K562 (cell line): Measurements from ENCODE around the gene SOX2. TPM values are rescaled to one million over a fixed set of nuclear protein-coding genes. Genes with fewer than 3 reads are reported as not detected.

ENCODE experiments used
- ATAC-seq: fragments of 200-7000 bp; cut with Tn5 transposase; 3 replicates; pipeline ENCODE4 v1.9.1; 2020; ENCODE audit warnings: moderate library complexity
- BruUV-seq: library from RNA; stranded (reverse); fragments of 400-500 nt; replicated peaks from 2 replicates; lab custom pipeline; 2021; lab: Mats Ljungman, UMichigan
- CTCF ChIA-PET: fragments of 300-600 bp; formaldehyde crosslinking; extraction: SDS; loops from one replicate; lab custom pipeline; 2021; ENCODE audit warnings: low intra/inter-chr PET ratio; lab: Yijun Ruan, JAX
- POLR2A ChIA-PET: fragments of 300-600, 350-650 bp; sonication (Branson Sonifier 250); formaldehyde crosslinking; extraction: SDS; loops from one replicate; lab custom pipeline; 2021; ENCODE audit warnings: antibody characterized with exemption, inconsistent platforms; lab: Yijun Ruan, JAX
- DNase-seq, 4 experiments: peaks; one replicate each; pipeline versions ENCODE4 v3.0.0 to v3.0.0-alpha.2; 2011 to 2018; ENCODE audit warnings: low spot score in 3 of 4, mixed read lengths in 3 of 4; ENCODE audit errors: extremely low read depth in 1 of 4
- FAIRE-seq: peaks from 2 replicates; lab custom pipeline; 2011; peaks lifted over from hg19 to GRCh38; lab: Jason Lieb, UNC
- H2AFZ ChIP-seq: 2 replicates; pipeline ENCODE4 v1.6.0; 2011; ENCODE audit warnings: low read depth, low read length, control low read depth, inconsistent platforms
- H3K27ac ChIP-seq: fragments of 200-600 bp; 3 replicates; pipeline ENCODE4 v1.8.0; 2011; ENCODE audit warnings: low read depth, mild to moderate bottlenecking, control low read depth, inconsistent platforms, low read length, moderate library complexity, mixed read lengths; ENCODE audit errors: extremely low read depth
- H3K27me3 ChIP-seq, 2 experiments: fragments of 300-600 bp in 1 of 2; 2 replicates in 1 of 2; 3 replicates in 1 of 2; pipeline versions ENCODE4 v1.6.0 to v1.8.0; 2011; ENCODE audit warnings: inconsistent platforms in 2 of 2, low read length in 2 of 2, mild to moderate bottlenecking in 1 of 2, mixed read lengths in 1 of 2, moderate library complexity in 1 of 2; ENCODE audit not compliant: control insufficient read depth in 2 of 2, insufficient read depth in 2 of 2
- H3K36me3 ChIP-seq: fragments of 300-600 bp; 3 replicates; pipeline ENCODE4 v1.8.0; 2011; ENCODE audit warnings: mild to moderate bottlenecking, low read length, inconsistent platforms; ENCODE audit not compliant: control insufficient read depth, insufficient read depth
- H3K4me1 ChIP-seq, 2 experiments: fragments of 200-600 bp in 1 of 2; replicated peaks in 1 of 2; 2 replicates in 1 of 2; 3 replicates in 1 of 2; pipeline versions ENCODE4 v1.5.1 to v1.8.0; 2011; ENCODE audit warnings: inconsistent platforms in 2 of 2, low read length in 2 of 2, mild to moderate bottlenecking in 1 of 2, mixed read lengths in 1 of 2, moderate library complexity in 1 of 2; ENCODE audit not compliant: control insufficient read depth in 2 of 2, insufficient read depth in 2 of 2
- H3K4me2 ChIP-seq: 2 replicates; pipeline ENCODE4 v1.6.1; 2011; ENCODE audit warnings: low read length, control low read depth, inconsistent platforms, mixed read lengths; ENCODE audit not compliant: insufficient read depth
- H3K4me3 ChIP-seq: fragments of 200-600 bp; sonication (generic), shearing (Covaris generic); 2 replicates; pipeline ENCODE4 v1.5.1; 2016; ENCODE audit warnings: control low read depth, inconsistent platforms
- H3K79me2 ChIP-seq: fragments of 200-600 bp; 3 replicates; pipeline ENCODE4 v1.8.0; 2011; ENCODE audit warnings: low read length, inconsistent platforms; ENCODE audit not compliant: control insufficient read depth, insufficient read depth
- H3K9ac ChIP-seq, 2 experiments: 2 replicates each; pipeline versions ENCODE4 v1.6.0 to v1.6.1; 2011; ENCODE audit warnings: low read depth in 2 of 2, low read length in 2 of 2, control low read depth in 1 of 2, inconsistent platforms in 1 of 2, mild to moderate bottlenecking in 1 of 2, mixed read lengths in 1 of 2; ENCODE audit not compliant: insufficient read depth in 1 of 2
- H3K9me1 ChIP-seq: one replicate; pipeline ENCODE4 v1.6.0; 2011; ENCODE audit warnings: inconsistent platforms, mild to moderate bottlenecking, low read length, moderate library complexity; ENCODE audit not compliant: control insufficient read depth, insufficient read depth
- H3K9me3 ChIP-seq: replicated peaks from 2 replicates; pipeline ENCODE4 v1.5.1; 2011; ENCODE audit warnings: low read depth, low read length, inconsistent platforms; ENCODE audit not compliant: control insufficient read depth, insufficient read depth
- H4K20me1 ChIP-seq: replicated peaks from 2 replicates; pipeline ENCODE4 v1.6.1; 2011; ENCODE audit warnings: low read length, inconsistent platforms, mixed read lengths; ENCODE audit not compliant: control insufficient read depth, insufficient read depth
- CTCF ChIP-seq, 3 experiments: IDR thresholded peaks in 2 of 3; conservative IDR thresholded peaks in 1 of 3; 2 replicates each; pipeline ENCODE4 v1.5.1; 2011 to 2012; ENCODE audit warnings: low read length in 3 of 3, mild to moderate bottlenecking in 3 of 3, control low read depth in 2 of 3, improper control_type of control experiment in 1 of 3, inconsistent platforms in 1 of 3, low read depth in 1 of 3, mixed read lengths in 1 of 3, moderate library complexity in 1 of 3; ENCODE audit not compliant: insufficient read depth in 2 of 3
- NR2C2 ChIP-seq, 2 experiments: fragments of 200-800 bp in 1 of 2; sonication (Bioruptor generic) in 1 of 2; sonication (generic) in 1 of 2; formaldehyde crosslinking in 1 of 2; IDR thresholded peaks; 2 replicates each; pipeline versions ENCODE4 v1.6.1 to v1.8.0; 2016 to 2022; ENCODE audit warnings: mild to moderate bottlenecking in 1 of 2, missing compliant biosample characterization in 1 of 2, missing genetic modification characterization in 1 of 2, missing genetic modification reagents in 1 of 2
- POLR3A ChIP-seq: IDR thresholded peaks from 2 replicates; pipeline ENCODE4 v1.6.1; 2011; ENCODE audit warnings: borderline replicate concordance, mild to moderate bottlenecking, moderate library complexity; ENCODE audit not compliant: insufficient read length, insufficient read depth; ENCODE audit errors: extremely low read depth
- SNIP1 ChIP-seq: fragments of 450-650 bp; IDR thresholded peaks from 2 replicates; pipeline ENCODE4 v1.7.1; 2017; ENCODE audit warnings: low read depth, mild to moderate bottlenecking
- SRF ChIP-seq, 2 experiments: fragments of 250-450, 450-650 bp in 1 of 2; sonication (Bioruptor Pico) in 1 of 2; sonication (generic) in 1 of 2; formaldehyde crosslinking; IDR thresholded peaks; 2 replicates each; pipeline versions ENCODE4 v1.5.0 to v1.5.1; 2020 to 2022; ENCODE audit warnings: mild to moderate bottlenecking in 1 of 2, missing genetic modification reagents in 1 of 2
- ZBTB7A ChIP-seq: IDR thresholded peaks from 2 replicates; pipeline ENCODE4 v1.6.1; 2011; ENCODE audit warnings: low read depth, mild to moderate bottlenecking, low read length, moderate library complexity, borderline replicate concordance; ENCODE audit not compliant: control insufficient read depth
- ZNF57 ChIP-seq: fragments of 450-650 bp; formaldehyde crosslinking; IDR thresholded peaks from 2 replicates; pipeline ENCODE4 v1.4.0; 2020; ENCODE audit warnings: mild to moderate bottlenecking, moderate library complexity
- WGBS: fragments of 100-300 bp; shearing (Covaris generic); methylation state at CpG from one replicate; pipeline ENCODE4 v1.1.6; 2016; ENCODE audit warnings: low coverage, mixed read lengths; ENCODE audit not compliant: insufficient coverage; ENCODE audit errors: missing lambda C conversion rate; 5-methylcytosine and 5-hydroxymethylcytosine counted together
- in situ Hi-C: fragments of 300-500 bp; cut with MboI; formaldehyde crosslinking; loops from 4 replicates; pipeline ENCODE4 v1.15.0; 2018; ENCODE audit warnings: inconsistent platforms, mixed read lengths
- intact Hi-C: fragments of 100-400 bp; cut with micrococcal nuclease; formaldehyde crosslinking; loops from 2 replicates; pipeline ENCODE4 v1.14.2; 2022
- polyA plus RNA-seq, 8 experiments: library from polyadenylated mRNA; depleted of rRNA in 4 of 8; stranded (reverse) in 5 of 8; unstranded in 3 of 8; fragments of >200 nt; fragmentation: Nextera tagmentation in 2 of 8; fragmentation: Illumina TruSeq in 1 of 8; extraction: Ambion mirVana in 2 of 8; extraction: Trizol in 1 of 8; gene quantifications; 2 replicates each; pipeline versions ENCODE4 v1.2.1 to v1.2.3, GENCODE V29; 2011 to 2014; ENCODE audit warnings: inconsistent platforms in 1 of 8, missing spikeins in 1 of 8
- total RNA-seq, 7 experiments: library from RNA; depleted of rRNA in 6 of 7; stranded (reverse); fragments of >200 nt in 6 of 7; fragmentation: Illumina TruSeq in 2 of 7; extraction: Trizol in 2 of 7; gene quantifications; 2 replicates each; pipeline versions ENCODE4 v1.2.1 to v1.2.3, GENCODE V29; 2011 to 2021; ENCODE audit warnings: low replicate concordance in 1 of 7
- TF ChIP-seq, protein P1 (sequence below), 2 experiments: fragments of 450-650 bp in 1 of 2; IDR thresholded peaks; 2 replicates each; pipeline ENCODE4 v1.6.1; 2011 to 2017; ENCODE audit warnings: low read depth in 2 of 2, antibody characterized with exemption in 1 of 2, borderline replicate concordance in 1 of 2, low read length in 1 of 2, mild to moderate bottlenecking in 1 of 2, mixed read lengths in 1 of 2; ENCODE audit not compliant: control insufficient read depth in 1 of 2

SOX2 gene
- total and polyA plus RNA-seq, 9 of the 15 experiments (the other 6 are each of a cell fraction or from before 2014, with no cell fraction given): 0.07 TPM; not detected in 8

- in situ Hi-C loops: no loop called here
- peak overlapping the region in 1 of 2 experiments; percentile 26; a peak in 1 of 4 replicates for H3K9ac ChIP-seq
- H2AFZ ChIP-seq: peak overlapping the region; percentile 44
- TF ChIP-seq SNIP1 (peak; percentile 76; the same call in 1 of the 2 replicates), NR2C2 (CRISPR knock-in tag; IDR thresholded peaks at IDR 0.05) (no peak), NR2C2 (tag; IDR thresholded peaks at IDR 0.05) (peak; percentile 19; the same call in 1 of the 2 replicates), SRF (CRISPR knock-in tag; IDR thresholded peaks at IDR 0.05) (no peak), ZNF57 (CRISPR knock-in tag) (no peak), ZBTB7A (0 out of 2 replicates have a peak, but pooled peaks have one; percentile 36), CTCF (IDR thresholded peaks at IDR 0.05 in 2 of 3, conservative IDR thresholded peaks at IDR 0.05 in 1 of 3; ENCODE audit: insufficient read depth in 2 of 3, low read depth in 1 of 3, low read length in 3 of 3) (peak in 1 of 3 experiments; percentile 27; a peak in 1 of 6 replicates), POLR3A (no peak)
- TF ChIP-seq, protein P1, sequence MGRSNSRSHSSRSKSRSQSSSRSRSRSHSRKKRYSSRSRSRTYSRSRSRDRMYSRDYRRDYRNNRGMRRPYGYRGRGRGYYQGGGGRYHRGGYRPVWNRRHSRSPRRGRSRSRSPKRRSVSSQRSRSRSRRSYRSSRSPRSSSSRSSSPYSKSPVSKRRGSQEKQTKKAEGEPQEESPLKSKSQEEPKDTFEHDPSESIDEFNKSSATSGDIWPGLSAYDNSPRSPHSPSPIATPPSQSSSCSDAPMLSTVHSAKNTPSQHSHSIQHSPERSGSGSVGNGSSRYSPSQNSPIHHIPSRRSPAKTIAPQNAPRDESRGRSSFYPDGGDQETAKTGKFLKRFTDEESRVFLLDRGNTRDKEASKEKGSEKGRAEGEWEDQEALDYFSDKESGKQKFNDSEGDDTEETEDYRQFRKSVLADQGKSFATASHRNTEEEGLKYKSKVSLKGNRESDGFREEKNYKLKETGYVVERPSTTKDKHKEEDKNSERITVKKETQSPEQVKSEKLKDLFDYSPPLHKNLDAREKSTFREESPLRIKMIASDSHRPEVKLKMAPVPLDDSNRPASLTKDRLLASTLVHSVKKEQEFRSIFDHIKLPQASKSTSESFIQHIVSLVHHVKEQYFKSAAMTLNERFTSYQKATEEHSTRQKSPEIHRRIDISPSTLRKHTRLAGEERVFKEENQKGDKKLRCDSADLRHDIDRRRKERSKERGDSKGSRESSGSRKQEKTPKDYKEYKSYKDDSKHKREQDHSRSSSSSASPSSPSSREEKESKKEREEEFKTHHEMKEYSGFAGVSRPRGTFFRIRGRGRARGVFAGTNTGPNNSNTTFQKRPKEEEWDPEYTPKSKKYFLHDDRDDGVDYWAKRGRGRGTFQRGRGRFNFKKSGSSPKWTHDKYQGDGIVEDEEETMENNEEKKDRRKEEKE (IDR thresholded peaks at IDR 0.05; ENCODE audit: borderline replicate concordance in 1 of 2, control insufficient read depth in 1 of 2, low read depth in 2 of 2, low read length in 1 of 2): no peak
These were observed 16.7 kb upstream of the SOX2 start for GRCh38 chr3:181694805-181695660.

More at GRCh38 chr3:181694805-181695660, 16.7 kb upstream of the SOX2 start:
- DNase-seq (peak in 1 of 4 experiments; percentile 18), FAIRE-seq (no peak), ATAC-seq (peak; percentile 93)
- BruUV-seq: no TSS peak
- H3K36me3 ChIP-seq: no peaks in the 10 kb centered on the region
- no peaks in the 10 kb centered on the region for H3K9me1 ChIP-seq
- H3K27me3 ChIP-seq: peaks cover 0 to 15% of the 10 kb centered on the region in 2 experiments; a peak in 3 of 5 replicates
- CTCF ChIA-PET: no interaction called here
- peaks cover 0 to 13% of the 10 kb centered on the region in 2 experiments; a peak in 2 of 5 replicates for H3K4me1 ChIP-seq
- H3K9me3 ChIP-seq: no peaks in the 10 kb centered on the region
- intact Hi-C loops: no loop called here
- POLR2A ChIA-PET: no interaction called here
- no peak overlapping the region for H3K4me3 ChIP-seq
- peak overlapping the region; percentile 41 for H3K4me2 ChIP-seq
- H3K27ac ChIP-seq: no peak overlapping the region
- H4K20me1 ChIP-seq: no peaks in the 10 kb centered on the region
- WGBS: 3% methylated on average over 44 of the region's 53 CpGs
- H3K79me2 ChIP-seq: no peaks in the 10 kb centered on the region
